SK-N-SH (cell line): ENCODE data around the gene TRRAP.

ENCODE experiments used
- EP300 ChIP-seq, 2 experiments: IDR thresholded peaks; 2 replicates each; pipeline versions ENCODE4 v1.4.0 to v1.6.1; 2012; ENCODE audit warnings: borderline replicate concordance in 1 of 2, low read depth in 1 of 2, low read length in 1 of 2
- GABPA ChIP-seq: IDR thresholded peaks from 2 replicates; pipeline ENCODE4 v1.4.0; 2012; ENCODE audit warnings: low read depth, mild to moderate bottlenecking
- POLR2AphosphoS5 ChIP-seq: IDR thresholded peaks from 2 replicates; pipeline ENCODE4 v1.6.1; 2012; ENCODE audit warnings: low read depth, low read length
- RCOR1 ChIP-seq: fragments of 150-350 bp; IDR thresholded peaks from 2 replicates; pipeline ENCODE4 v1.6.1; 2017; ENCODE audit warnings: antibody characterized with exemption, low read length
- TAF1 ChIP-seq: IDR thresholded peaks from 2 replicates; pipeline ENCODE4 v1.6.1; 2012; ENCODE audit warnings: low read depth, mild to moderate bottlenecking, low read length, moderate library complexity, borderline replicate concordance
- TF ChIP-seq, protein P1 (sequence below): fragments of 200-600 bp; sonication (generic); IDR thresholded peaks from 2 replicates; pipeline ENCODE4 v1.6.1; 2017; ENCODE audit warnings: antibody characterized with exemption, mild to moderate bottlenecking, moderate library complexity

DNA sequence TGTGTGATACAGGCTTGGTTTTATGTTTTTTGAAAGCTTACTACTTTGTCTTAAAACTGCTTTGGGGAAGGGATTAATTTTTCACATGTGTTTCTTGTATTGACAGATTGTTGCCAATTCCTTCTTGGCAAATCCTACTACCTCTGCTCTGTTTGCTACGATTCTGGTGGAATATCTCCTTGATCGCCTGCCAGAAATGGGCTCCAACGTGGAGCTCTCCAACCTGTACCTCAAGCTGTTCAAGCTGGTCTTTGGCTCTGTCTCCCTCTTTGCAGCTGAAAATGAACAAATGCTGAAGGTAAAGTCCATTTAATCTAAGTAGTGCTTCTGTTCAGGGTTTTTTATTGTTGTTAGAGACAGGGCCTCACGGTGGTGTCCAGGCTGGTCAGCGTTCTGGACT lies 33.6 kb downstream of the TRRAP start:
- TF ChIP-seq GABPA: no peak
- no peak for TF ChIP-seq EP300 (IDR thresholded peaks at IDR 0.05; ENCODE audit: borderline replicate concordance in 1 of 2, low read depth in 1 of 2, low read length in 1 of 2)
- TF ChIP-seq, protein P1, sequence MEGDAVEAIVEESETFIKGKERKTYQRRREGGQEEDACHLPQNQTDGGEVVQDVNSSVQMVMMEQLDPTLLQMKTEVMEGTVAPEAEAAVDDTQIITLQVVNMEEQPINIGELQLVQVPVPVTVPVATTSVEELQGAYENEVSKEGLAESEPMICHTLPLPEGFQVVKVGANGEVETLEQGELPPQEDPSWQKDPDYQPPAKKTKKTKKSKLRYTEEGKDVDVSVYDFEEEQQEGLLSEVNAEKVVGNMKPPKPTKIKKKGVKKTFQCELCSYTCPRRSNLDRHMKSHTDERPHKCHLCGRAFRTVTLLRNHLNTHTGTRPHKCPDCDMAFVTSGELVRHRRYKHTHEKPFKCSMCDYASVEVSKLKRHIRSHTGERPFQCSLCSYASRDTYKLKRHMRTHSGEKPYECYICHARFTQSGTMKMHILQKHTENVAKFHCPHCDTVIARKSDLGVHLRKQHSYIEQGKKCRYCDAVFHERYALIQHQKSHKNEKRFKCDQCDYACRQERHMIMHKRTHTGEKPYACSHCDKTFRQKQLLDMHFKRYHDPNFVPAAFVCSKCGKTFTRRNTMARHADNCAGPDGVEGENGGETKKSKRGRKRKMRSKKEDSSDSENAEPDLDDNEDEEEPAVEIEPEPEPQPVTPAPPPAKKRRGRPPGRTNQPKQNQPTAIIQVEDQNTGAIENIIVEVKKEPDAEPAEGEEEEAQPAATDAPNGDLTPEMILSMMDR: no peak
- no peak for TF ChIP-seq RCOR1
- no peak for TF ChIP-seq TAF1
- TF ChIP-seq POLR2AphosphoS5: no peak
